ENCODE results near the gene KLHL22.

Gene KLHL22

GRCh38 chr22:20442485-20443284, 52.9 kb downstream of the KLHL22 start:
- DNase-seq = no peak

- no peak for DNase-seq
Measured at GRCh38 chr22:20441631-20442484, 53.7 kb downstream of the KLHL22 start.

- no peak for DNase-seq
Measured at GRCh38 chr22:20440637-20441591, 54.7 kb downstream of the KLHL22 start.

- DNase-seq = no peak
Measured at GRCh38 chr22:20439928-20440575, 55.5 kb downstream of the KLHL22 start.

- DNase-seq = no peak
Measured at GRCh38 chr22:20439556-20439927, 56.1 kb downstream of the KLHL22 start.

- DNase-seq = no peak
Measured at GRCh38 chr22:20438678-20439492, 56.7 kb downstream of the KLHL22 start.

- no peak for DNase-seq
Measured at GRCh38 chr22:20438427-20438677, 57.2 kb downstream of the KLHL22 start.

GRCh38 chr22:20437613-20438426, 57.8 kb downstream of the KLHL22 start, which contains the start of gene SCARF2:
Gene SCARF2, minus strand, starts transcription at chr22:20437825. Its CDS starts 71 bp downstream, at chr22:20437754.
- DNase-seq = no peak

- no peak for DNase-seq
Measured at GRCh38 chr22:20436768-20437612, 58.6 kb downstream of the KLHL22 start.

GRCh38 chr22:20436307-20436767, 59.3 kb downstream of the KLHL22 start:
- DNase-seq = no peak

- no peak for DNase-seq
Measured at GRCh38 chr22:20435436-20436306, 59.9 kb downstream of the KLHL22 start.

GRCh38 chr22:20434773-20435172, 60.8 kb downstream of the KLHL22 start:
- DNase-seq = no peak

GRCh38 chr22:20434264-20434751, 61.3 kb downstream of the KLHL22 start:
- DNase-seq = no peak

GRCh38 chr22:20433686-20434241, 61.8 kb downstream of the KLHL22 start:
- no peak for DNase-seq

GRCh38 chr22:20433191-20433590, 62.4 kb downstream of the KLHL22 start:
- DNase-seq = no peak

GRCh38 chr22:20432244-20432686, 63.3 kb downstream of the KLHL22 start:
- no peak for DNase-seq

GRCh38 chr22:20431511-20432192, 63.9 kb downstream of the KLHL22 start:
- DNase-seq = no peak
